ENCODE measurements around the gene ZC3H8.
A peak's percentile ranks its signal among the peaks of the same experiment; 100 is the strongest.
"Not testable (repeated sequence)": the region's sequence is repeated elsewhere in the genome, so short reads cannot be mapped to it uniquely, and the experiment has no call there.

Gene ZC3H8

DNA sequence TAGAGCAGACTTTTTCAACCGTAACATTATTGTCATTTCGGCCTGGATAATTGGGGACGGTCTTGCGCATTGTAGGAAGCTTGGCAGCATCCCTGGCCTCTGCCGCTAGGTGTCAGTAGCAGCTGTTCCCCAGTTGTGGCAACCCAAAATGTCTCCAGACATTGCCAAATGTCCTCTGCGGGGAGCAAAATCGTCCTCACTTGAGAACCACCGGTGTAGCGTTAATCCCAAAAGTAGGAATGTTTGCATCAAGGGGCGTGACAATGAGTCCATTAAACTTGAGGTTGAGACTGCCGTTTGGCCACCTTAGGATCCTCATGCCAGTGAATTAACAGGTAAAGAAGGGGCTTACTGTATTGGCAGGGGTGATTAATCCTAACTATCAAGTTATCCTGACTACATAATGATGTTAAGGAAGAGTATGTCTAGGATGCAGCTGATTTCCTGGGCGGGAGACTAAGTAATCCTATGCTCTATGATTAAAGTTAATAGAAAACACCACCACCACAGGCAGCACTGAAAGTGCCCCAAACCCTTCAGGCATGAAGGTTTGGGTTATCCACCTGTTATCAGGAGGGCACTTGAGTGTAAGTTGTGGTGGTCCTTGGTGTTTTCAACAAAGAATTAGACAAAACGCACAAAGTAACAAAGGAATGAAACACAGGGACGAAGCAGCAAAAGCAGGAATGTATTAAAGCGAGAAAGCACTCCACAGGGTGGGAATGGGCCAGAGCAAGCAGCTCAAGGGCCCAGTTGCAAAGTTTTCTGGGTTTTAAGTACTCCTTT, 4.9 kb upstream of the ZC3H8 start:
- peak; percentile 79 to 87 for DNase-seq

GRCh38 chr2:112257575-112257974, 2.7 kb upstream of the ZC3H8 start:
- no peak for DNase-seq

GRCh38 chr2:112256654-112257053, 1.8 kb upstream of the ZC3H8 start:
- DNase-seq = no peak

DNA sequence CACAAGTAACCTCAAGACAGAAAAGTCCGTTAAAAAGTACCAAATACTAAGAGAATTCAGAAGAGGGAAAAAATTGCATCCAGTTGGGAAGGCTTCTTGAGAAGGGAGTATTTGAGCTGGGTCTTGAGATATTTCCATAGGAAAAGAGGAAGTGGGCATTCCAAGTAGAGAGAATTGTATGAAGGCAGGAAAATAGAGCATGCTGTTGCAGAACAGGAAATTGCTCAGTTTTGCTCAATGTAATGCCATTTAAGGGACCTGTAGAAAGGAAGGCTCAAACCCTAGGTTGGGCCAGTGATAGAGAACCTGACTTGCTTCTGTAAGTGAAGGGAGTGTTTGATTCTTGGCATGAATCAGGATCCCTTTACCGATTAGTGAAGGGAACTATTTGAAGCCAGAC, 1.0 kb upstream of the ZC3H8 start:
- no peak for DNase-seq

GRCh38 chr2:112253261-112253815, 1.5 kb downstream of the ZC3H8 start:
- DNase-seq = no peak

DNA sequence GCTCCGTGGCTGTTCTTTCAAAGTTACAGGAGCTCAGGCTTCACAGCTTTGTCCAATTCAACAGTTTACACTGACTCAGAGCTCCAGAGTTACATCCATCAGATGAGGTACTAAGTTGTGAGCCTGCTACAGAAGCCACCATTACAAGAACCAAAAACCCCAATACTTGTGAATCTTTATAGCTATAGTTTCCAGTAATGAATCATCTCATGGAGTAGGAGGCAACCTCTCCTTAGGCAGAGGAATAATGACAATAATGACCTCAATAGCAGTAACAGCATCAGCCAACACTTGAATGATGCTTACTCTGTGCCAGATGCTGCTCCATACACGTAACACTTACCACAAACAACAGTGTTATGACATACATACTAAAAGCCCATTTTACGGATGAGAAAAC, 3.6 kb downstream of the ZC3H8 start:
- DNase-seq = no peak

GRCh38 chr2:112244854-112245253, 10.0 kb downstream of the ZC3H8 start:
- no peak for DNase-seq

DNA sequence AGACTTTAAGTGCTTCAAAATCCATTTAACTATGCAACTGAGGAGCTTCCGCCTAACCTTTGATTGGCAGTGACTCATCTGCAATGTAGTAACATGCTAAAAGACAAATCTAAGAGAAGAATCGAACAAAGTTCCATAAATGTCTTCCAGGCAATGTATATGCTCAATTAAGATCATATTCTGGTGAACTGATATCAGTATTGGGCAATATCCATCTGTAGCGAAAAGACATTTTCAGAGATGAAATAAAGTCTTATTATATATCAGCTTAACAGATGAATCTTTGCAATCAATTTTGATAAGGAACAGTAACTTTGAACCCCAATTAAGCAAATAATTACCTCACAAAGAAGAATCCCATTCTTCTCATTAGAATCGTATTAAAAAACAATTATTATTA, 11.6 kb downstream of the ZC3H8 start:
- DNase-seq = no peak

DNA sequence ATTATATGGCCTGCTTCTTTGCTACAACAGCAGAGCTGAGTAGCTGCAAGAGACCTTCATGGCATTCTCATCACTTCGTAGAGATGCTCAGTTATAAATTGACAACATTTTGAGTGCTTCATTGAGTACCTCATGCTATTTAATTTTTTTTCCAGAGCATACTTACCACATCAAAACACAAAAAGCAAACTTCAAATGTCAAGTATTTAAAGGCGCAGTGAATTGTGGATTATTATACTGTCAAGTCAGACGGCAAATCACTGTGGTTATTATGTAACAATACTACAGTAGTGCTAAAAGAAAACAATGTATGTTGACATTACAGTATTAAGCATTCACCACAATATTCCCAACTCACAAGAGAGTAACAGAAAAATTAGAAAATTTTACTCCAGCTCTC, 12.5 kb downstream of the ZC3H8 start:
- DNase-seq = no peak

- no peak for DNase-seq
These were observed 15.0 kb downstream of the ZC3H8 start for GRCh38 chr2:112239862-112240261.

DNA sequence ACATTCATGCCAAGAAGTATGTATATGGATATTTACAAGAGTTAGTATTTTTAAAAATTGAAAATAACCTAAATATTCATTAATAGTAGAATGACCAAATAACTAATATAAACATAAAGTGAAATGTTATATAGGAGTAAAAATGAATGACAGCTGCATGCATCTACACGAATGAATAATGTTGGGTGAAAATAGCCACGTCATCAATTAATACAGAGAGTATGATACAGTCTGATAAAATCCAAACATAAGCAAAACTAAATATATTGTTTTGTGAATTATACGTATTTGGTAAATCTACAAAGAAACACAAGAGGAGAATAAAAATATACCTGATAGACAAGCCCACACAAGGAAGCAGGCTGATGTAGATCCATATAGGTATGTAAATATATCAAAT, 24.5 kb downstream of the ZC3H8 start:
- DNase-seq = no peak

DNA sequence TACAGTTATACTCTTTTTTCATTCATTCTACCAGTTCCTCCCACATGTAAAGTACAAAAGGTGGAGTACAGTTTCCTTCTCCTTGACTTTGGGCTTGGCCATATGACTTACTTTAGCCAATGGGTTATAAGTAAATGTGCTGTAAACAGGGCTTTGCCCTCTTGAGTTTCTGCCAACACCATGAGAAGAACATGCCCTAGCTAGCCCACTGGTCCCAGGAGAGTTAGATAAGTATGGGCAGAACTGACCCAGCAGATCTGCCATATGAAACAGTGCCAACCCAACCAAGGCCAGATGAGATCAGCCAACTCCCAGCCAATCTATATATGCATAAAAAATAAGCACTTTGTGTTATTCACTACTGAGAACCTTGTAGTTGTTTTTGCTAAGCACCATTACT, 25.5 kb downstream of the ZC3H8 start:
- no peak for DNase-seq

- DNase-seq = no peak
These were observed 34.0 kb downstream of the ZC3H8 start for GRCh38 chr2:112220831-112221230.

GRCh38 chr2:112220186-112220585, 34.7 kb downstream of the ZC3H8 start:
- no peak for DNase-seq

DNA sequence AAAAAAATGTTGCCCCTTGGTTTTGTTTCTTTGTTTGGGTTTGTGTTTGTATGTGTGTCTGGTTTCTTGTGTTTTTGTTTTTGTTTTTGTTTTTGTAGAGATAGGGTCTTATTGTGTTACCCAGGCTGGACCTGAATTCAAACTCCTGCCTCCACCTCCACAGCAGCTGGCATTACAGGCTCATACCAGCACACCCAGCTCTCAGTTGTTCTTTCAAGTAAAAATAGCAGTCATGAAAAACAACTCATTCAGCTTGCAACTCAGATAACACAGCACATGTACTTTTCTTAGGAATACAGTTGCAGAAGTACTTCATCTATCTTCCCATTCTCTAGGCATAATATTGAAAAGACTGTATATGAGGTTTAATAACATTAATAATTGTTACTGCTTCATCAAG, 37.0 kb downstream of the ZC3H8 start:
- DNase-seq = no peak

DNA sequence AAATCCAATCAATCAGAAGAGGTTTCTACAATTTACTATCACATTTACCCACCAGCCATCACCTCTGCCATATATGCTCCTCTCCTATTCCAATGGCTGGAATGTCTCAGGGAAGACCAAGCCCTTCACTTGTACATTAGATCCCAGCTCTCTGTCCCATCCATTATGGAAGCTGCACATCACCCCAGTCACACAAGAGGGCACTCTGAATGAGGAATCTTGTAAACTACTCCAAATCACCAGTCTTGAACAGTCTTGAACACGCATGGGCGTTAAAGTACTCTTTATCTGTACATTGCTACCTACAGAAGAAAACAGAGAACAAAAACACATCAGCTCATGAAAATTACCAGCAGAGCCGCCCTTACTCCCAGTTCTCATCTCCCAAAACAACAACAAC, 38.7 kb downstream of the ZC3H8 start:
- DNase-seq = no peak

- not testable (repeated sequence) for DNase-seq
These were observed 46.9 kb downstream of the ZC3H8 start for GRCh38 chr2:112207905-112208304.

- DNase-seq = no peak
These were observed 50.4 kb downstream of the ZC3H8 start for GRCh38 chr2:112204411-112204810.

GRCh38 chr2:112201696-112202430, 53.0 kb downstream of the ZC3H8 start:
- no peak for DNase-seq

DNA sequence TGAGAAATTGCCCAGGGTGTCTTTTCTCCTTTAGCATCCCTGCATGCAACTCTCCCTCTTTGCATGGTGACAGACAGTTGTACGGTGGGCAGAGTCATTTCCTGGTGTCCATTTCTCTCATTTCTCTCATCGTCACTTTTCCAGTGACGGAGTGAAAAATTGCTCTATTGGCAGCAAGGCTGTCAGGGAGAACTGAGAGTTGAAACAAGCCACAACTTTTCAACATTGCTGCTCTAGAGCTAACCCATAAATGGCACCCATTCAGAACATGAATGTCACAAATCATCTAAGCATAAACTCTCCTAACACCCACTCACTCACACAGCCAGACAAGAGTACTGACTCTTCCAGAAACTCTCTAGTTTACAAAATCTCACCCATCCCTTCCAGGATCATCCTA, 55.7 kb downstream of the ZC3H8 start:
- no peak for DNase-seq

DNA sequence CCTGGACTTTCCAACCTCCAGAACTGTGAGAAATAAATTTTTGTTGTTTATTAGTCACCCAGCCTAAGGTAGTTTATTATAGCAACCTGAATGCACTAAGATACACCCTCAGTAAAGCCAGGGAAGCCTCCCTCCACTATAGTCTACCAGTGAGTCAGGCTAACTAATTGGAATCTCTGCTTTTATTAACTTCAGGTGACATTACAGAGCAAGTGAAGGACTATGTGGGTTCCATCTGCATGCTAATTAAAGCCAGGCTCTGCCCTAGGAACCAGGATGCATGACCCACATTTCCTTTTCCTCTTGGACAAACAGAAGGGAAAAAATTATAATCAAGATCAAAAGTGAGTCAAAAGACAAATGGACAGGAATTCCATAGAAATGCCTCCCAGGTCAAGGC, 56.1 kb downstream of the ZC3H8 start:
- DNase-seq = no peak

- no peak for DNase-seq
These were observed 57.0 kb downstream of the ZC3H8 start for GRCh38 chr2:112197868-112198267.

DNA sequence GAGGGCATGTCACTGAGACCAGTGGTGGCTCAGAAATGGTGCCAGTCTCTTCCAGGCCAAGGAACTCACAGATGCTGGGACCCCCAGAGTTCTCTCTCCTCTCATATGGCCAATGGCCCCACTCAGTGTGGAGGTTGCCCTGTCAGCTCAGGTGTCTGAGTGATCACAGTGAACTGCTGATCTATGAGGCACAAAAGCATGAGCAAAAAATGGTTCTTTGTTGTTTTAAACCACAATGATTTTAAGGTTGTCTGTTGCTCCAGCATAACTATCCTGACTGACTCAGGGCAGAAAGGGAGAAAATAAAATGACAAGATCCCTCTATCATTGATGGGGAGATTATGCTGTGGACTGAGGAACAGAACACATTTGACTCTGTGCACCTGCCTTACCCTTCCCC, 58.9 kb downstream of the ZC3H8 start:
- no peak for DNase-seq

GRCh38 chr2:112195167-112195766, 59.6 kb downstream of the ZC3H8 start:
- DNase-seq = no peak

All from activated CD4-positive, alpha-beta T cell treated with anti-CD3 and anti-CD28 coated beads for 4 hours (primary cell).